NT2/D1 (cell line): ENCODE results near the gene GLB1L.
A peak's percentile ranks its signal among the peaks of the same experiment; 100 is the strongest.
"Not testable (repeated sequence)": the region's sequence is repeated elsewhere in the genome, so short reads cannot be mapped to it uniquely, and the experiment has no call there.

Experiments
- DNase-seq: peaks from one replicate; pipeline ENCODE4 v3.0.0-alpha.2; 2011; ENCODE audit warnings: low read depth, low spot score
- H3K27me3 ChIP-seq: 2 replicates; pipeline ENCODE4 v1.6.0; 2011; ENCODE audit warnings: mild to moderate bottlenecking; ENCODE audit not compliant: insufficient read length, insufficient read depth
- H3K36me3 ChIP-seq: 2 replicates; pipeline ENCODE4 v1.6.1; 2011; ENCODE audit warnings: mild to moderate bottlenecking, low read length, mixed read lengths; ENCODE audit not compliant: insufficient read depth, insufficient read length
- H3K4me1 ChIP-seq: 2 replicates; pipeline ENCODE4 v1.5.1; 2011; ENCODE audit not compliant: insufficient read depth, insufficient read length
- H3K4me3 ChIP-seq: 2 replicates; pipeline ENCODE4 v1.5.1; 2011; ENCODE audit warnings: low read depth; ENCODE audit not compliant: insufficient read length
- H3K9ac ChIP-seq: 2 replicates; pipeline ENCODE4 v1.6.0; 2011; ENCODE audit warnings: low read depth; ENCODE audit not compliant: insufficient read length
- H3K9me3 ChIP-seq: 2 replicates; pipeline ENCODE4 v1.5.1; 2011; ENCODE audit warnings: mild to moderate bottlenecking, low read length; ENCODE audit not compliant: insufficient read depth
- SUZ12 ChIP-seq: IDR thresholded peaks from 2 replicates; pipeline ENCODE4 v1.6.1; 2011; ENCODE audit not compliant: insufficient read length, insufficient read depth; ENCODE audit errors: extremely low read depth
- YY1 ChIP-seq: IDR thresholded peaks from 2 replicates; pipeline ENCODE4 v1.6.1; 2011; ENCODE audit not compliant: insufficient read length, insufficient read depth
- ZNF274 ChIP-seq: IDR thresholded peaks from 2 replicates; pipeline ENCODE4 v1.6.1; 2011; ENCODE audit warnings: mild to moderate bottlenecking, low read depth, low read length

The GLB1L gene

GRCh38 chr2:219290381-219291171 is 45.3 kb upstream of the GLB1L start:
- no peak for DNase-seq
- peak overlapping the region; percentile 21 for H3K9ac ChIP-seq
- no peak for TF ChIP-seq YY1
- TF ChIP-seq ZNF274, result no peak
- no peak for TF ChIP-seq SUZ12
- no peak overlapping the region for H3K4me3 ChIP-seq
- H3K9me3 ChIP-seq, result peaks cover 24% of the 10 kb centered on the region
- peaks cover 3% of the 10 kb centered on the region for H3K27me3 ChIP-seq
- peaks cover 26% of the 10 kb centered on the region for H3K36me3 ChIP-seq
- peaks cover 13% of the 10 kb centered on the region for H3K4me1 ChIP-seq

DNA sequence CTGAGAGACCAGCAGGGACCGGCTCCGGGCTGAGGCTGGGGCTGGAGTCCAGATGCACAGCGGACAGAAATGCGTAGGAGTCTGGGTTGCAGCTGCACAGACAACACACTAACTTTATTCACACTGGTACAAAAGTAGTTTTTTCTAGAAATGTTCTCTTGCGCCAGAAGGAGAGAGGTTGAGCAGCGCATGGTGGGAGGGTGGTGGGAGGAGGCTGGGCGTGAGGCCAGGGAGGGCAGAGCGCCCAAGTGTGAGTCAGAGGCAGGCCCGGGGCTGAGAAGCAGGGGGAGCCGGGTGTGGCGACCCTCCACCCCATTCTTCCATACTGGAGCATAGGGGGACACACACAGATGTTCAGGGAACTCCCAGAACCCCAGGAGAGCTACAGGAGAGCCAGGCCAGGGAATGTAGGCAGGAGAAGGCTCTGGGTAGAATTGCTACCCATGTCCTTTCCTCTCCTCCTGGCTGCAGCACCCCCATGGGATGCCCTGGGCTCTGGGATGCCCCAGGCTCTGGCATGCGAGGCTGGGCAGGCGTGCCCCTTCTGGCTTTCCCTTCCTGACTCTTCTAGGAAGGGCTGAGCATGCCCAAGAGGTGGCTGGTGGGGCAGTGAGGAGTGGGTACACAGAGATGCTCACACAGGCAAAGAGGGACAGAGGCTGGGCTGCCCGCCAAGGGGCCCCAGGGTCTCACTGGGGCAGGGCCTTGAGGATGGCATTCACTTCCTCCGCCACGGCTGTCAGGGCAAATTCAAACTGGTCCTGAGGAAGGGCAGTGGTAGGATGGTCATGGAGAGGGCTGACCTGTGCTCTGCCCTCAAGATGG is 44.5 kb upstream of the GLB1L start:
- Histone ChIP-seq H3K36me3 (peaks cover 34% of the 10 kb centered on the region), H3K9ac (peak overlapping the region; percentile 21), H3K27me3 (no peaks in the 10 kb centered on the region), H3K4me1 (peaks cover 9% of the 10 kb centered on the region), H3K9me3 (peaks cover 17% of the 10 kb centered on the region; the same call in 1 of the 2 replicates), H3K4me3 (no peak overlapping the region)
- DNase-seq, result no peak
- TF ChIP-seq YY1 (no peak), ZNF274 (no peak), SUZ12 (no peak)

DNA sequence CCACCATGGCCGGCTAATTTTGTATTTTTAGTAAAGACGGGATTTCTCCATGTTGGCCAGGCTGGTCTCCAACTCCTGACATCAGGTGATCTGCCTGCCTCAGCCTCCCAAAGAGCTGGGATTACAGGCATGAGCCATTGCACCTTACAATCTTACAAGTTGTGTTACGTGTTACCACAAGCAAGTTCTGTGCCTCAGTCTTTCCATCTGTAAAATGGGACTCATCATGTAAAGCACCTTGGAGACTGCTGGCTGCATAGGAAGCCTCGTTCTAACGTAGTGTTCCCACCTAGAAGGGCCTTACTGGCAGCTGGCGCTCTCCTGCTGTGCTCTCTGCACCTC is 43.9 kb upstream of the GLB1L start:
- H3K4me3 ChIP-seq, result no peak overlapping the region
- H3K9ac ChIP-seq, result no peak overlapping the region
- peaks cover 17% of the 10 kb centered on the region; the same call in 1 of the 2 replicates for H3K9me3 ChIP-seq
- DNase-seq, result no peak
- TF ChIP-seq YY1 (no peak), ZNF274 (no peak), SUZ12 (no peak)
- peaks cover 40% of the 10 kb centered on the region for H3K36me3 ChIP-seq
- H3K4me1 ChIP-seq, result peaks cover 6% of the 10 kb centered on the region
- H3K27me3 ChIP-seq, result no peaks in the 10 kb centered on the region

- H3K9me3 ChIP-seq, result peaks cover 5% of the 10 kb centered on the region; the same call in 1 of the 2 replicates
- no peaks in the 10 kb centered on the region for H3K27me3 ChIP-seq
- TF ChIP-seq YY1 (no peak), ZNF274 (no peak), SUZ12 (no peak)
- peaks cover 5% of the 10 kb centered on the region for H3K4me1 ChIP-seq
- DNase-seq, result no peak
- H3K9ac ChIP-seq, result peak overlapping the region; percentile 52
- no peak overlapping the region for H3K4me3 ChIP-seq
- H3K36me3 ChIP-seq, result peaks cover 51% of the 10 kb centered on the region
Observed at GRCh38 chr2:219287580-219288265, 42.5 kb upstream of the GLB1L start.

- H3K4me3 ChIP-seq, H3K4me1 ChIP-seq, DNase-seq, H3K27me3 ChIP-seq, H3K9ac ChIP-seq, H3K9me3 ChIP-seq: not testable (repeated sequence)
- peaks cover 57% of the 10 kb centered on the region for H3K36me3 ChIP-seq
Observed at GRCh38 chr2:219287116-219287440, 41.8 kb upstream of the GLB1L start.

DNA sequence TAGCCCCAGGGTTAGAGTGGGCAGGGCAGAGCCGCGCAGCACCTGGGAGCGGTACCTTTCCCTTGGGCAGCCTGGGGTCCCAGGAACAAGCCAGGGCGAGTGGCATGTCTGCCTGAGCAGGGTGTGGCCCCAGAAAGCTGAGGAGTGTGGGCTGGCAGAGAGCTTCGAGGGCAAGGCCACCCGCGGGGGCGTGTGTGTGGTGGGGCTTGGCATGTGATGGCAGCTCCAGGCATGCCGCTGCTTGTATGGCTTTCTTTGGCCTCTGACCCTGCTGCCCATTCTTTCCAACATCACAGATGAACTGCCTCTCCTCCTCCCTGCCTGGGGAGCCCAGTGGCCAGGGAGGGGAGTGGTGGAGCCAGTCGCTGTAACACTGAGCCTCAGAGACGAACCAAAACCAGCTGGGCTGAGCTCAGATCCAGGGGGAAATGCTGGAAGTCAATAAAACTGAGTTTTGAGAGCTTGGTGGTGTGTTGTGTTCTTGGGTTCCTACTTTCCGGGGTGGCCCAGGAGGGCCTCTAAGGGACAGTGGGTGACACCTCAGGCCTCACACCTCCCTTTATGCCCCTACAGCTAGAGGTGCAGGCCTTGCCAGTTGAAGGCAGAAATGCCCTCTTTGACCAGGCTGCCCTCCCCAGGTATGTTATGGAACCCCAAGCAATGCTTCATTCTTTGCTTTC is 41.3 kb upstream of the GLB1L start:
- Histone ChIP-seq H3K9ac (peak overlapping the region; percentile 36), H3K27me3 (no peaks in the 10 kb centered on the region), H3K4me3 (no peak overlapping the region), H3K4me1 (peaks cover 8% of the 10 kb centered on the region), H3K36me3 (peaks cover 62% of the 10 kb centered on the region), H3K9me3 (no peaks in the 10 kb centered on the region)
- TF ChIP-seq YY1, result no peak
- no peak for TF ChIP-seq ZNF274
- TF ChIP-seq SUZ12, result no peak
- DNase-seq, result no peak
